Measurements from ENCODE around the gene AP2A2.

- TF ChIP-seq CTCF (IDR thresholded peaks at IDR 0.05) (no peak), POLR2A (IDR thresholded peaks at IDR 0.05; ENCODE audit: low read depth) (no peak)
Measured at GRCh38 chr11:937841-938261, 12.2 kb downstream of the AP2A2 start.
